HG02678 (cell line): ENCODE measurements around the gene HNRNPK.
A peak's percentile ranks its signal among the peaks of the same experiment; 100 is the strongest.

ENCODE experiments used
- ATAC-seq: cut with Tn5 transposase; IDR thresholded peaks from one replicate; pipeline ENCODE4 v1.9.1; 2021; ENCODE audit warnings: mild to moderate bottlenecking, moderate library complexity; ENCODE audit not compliant: unreplicated experiment

The HNRNPK gene

DNA sequence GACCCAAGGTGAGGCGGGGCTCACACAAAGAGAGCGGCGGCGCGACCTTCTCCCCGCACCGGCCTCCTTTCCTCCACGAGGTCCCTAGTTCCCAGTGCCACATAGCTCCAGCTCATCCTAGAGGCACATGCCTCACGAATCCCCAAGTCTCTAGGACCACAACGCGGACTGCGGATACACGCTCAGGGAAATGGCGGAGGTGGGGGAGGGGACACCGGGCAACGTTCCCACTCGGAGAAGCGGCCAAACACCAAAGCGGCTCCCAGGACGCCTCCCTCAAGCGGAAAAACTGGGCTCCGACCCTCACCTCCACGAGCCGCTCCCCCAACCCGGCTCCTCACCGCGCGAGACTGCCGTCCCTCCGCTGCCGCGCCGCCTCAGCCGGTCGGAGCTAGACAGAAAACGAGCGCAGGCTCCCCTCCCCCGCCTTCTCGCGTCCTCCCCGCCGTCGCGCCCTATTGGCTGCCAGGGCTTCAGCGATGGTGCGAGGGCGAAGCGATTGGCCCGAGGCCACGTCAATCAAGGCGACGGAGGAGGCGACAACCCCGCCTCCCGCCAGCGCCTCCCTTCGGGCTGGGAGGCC is at the start of gene HNRNPK:
Gene HNRNPK (minus strand): TSS at position 404 of the 583 bp plus-strand sequence. CDS start 1,963 bp downstream, outside the sequence.
- peak; percentile 85 for ATAC-seq

DNA sequence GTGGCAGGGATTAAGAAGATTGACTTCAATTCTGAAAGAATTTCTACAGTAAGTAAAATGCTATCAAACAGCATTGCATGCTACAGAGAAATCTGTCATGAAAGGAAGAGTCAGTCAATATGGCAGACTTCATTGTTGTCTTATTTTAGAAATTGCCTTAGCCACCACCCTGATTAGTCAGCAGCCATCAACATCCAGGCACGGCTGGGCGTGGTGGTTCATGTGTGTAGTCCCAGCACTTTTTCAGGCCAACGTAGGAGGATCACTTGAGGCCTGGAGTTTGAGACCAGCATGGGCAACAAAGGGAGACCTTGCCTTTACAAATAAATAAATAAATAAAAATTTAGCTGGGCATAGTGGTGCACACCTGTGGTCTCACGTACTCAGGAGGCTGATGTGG is 47.2 kb upstream of the HNRNPK start:
- ATAC-seq: no peak

DNA sequence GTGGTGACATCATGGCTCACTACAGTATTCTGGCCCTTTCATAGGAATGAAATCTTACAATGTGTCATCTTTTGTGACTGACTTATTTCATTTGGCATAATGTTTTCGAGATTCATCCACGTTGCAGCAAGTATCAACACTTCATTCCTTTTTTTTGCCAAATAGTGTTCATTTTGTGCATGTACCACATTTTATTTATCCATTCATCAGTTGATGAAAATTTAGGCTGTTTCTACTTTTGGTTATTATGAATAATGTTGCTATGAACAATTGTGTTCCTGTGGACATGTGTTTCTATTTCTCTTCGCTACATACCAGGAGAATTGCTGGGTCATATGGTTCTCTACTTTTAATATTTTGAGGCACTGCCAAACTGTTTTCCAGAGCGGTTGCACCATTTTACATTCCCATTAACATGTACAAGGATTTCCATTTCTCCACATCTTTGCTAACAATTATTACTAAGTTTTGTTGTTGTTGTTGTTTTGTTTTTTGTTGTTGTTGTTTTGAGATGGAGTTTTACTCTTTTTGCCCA is 44.1 kb upstream of the HNRNPK start:
- ATAC-seq: no peak

DNA sequence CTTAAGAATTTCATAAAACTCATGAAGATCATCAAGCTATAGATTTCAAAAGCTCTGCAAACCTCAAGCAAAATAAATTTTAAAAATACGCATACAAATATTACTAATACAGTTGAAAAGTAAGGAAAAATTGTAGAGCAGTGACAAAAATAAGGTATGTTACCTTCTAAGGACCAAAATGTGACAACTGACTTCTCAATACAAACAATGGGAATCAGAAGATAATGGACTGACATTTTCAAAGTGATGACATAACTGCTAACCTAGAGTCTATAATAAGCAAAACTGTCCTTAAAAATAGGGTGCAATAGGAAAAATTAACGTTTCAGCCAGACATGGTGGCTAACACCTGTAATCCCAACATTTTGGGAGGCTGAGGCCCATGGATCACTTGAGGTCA is 27.6 kb upstream of the HNRNPK start:
- ATAC-seq: no peak

DNA sequence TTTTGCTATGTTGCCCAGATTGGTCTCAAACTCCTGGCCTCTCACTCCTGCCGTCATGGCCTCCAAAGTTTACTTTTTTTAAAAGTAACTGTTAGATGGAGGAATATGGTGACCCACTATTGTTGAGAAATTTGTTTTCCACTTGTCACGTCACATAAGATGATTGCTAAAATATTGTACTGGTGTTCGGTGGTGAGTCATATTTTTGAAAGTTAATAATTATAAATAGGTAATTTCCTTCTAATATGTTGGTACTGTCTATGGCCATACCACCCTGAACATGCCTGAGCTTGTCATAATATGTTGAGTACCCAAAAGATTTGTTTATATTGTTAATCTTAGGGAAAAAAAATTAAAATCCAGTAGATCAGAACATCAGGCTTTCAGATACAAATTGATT is 23.2 kb upstream of the HNRNPK start:
- no peak for ATAC-seq

DNA sequence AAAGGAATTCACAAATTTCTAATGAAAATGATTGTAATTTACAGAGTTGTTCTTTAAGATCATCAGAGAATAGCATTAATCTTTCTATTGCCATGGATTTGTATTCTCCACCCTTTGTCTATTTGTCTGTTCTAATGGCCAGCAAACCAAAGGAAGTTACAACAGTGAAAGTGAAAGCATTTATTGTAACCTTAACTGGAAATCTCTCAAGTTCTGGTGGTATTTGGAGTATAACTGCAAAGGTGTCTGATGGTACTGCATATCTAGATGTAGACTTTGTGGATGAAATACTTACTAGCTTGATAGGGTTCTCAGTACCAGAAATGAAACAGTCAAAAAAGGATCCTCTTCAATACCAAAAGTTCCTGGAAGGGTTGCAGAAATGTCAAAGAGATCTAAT is 22.3 kb upstream of the HNRNPK start:
- ATAC-seq: peak; percentile 88

DNA sequence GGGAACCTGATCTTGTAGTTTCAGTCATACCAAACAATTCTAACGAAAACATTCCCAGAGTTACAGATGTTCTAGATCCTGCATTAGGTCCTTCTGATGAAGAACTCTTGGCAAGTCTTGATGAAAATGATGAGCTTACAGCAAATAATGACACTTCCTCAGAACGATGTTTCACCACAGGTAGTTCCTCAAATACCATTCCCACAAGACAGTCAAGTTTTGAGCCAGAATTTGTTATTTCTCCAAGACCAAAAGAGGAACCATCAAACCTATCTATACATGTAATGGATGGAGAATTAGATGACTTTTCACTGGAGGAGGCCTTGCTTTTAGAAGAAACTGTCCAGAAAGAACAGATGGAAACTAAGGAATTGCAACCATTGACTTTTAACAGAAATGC is 21.6 kb upstream of the HNRNPK start:
- no peak for ATAC-seq

DNA sequence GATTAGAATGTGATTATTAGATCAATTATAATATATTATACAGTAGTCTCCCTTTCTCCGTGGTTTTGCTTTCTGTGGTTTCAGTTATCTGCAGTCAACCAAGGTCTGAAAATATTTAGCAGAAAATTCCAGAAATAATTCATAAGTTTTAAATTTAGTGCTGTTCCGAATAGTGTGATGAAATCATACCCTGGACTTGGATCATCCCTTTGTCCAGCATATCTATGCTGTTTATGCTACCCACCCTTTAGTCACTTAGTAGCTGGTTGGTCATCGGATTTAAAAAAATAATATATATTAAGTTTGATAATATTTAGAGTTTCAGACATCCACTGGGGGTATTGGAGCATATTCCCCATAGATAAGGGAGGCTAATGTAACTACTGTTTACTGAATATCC is 20.2 kb upstream of the HNRNPK start:
- no peak for ATAC-seq

DNA sequence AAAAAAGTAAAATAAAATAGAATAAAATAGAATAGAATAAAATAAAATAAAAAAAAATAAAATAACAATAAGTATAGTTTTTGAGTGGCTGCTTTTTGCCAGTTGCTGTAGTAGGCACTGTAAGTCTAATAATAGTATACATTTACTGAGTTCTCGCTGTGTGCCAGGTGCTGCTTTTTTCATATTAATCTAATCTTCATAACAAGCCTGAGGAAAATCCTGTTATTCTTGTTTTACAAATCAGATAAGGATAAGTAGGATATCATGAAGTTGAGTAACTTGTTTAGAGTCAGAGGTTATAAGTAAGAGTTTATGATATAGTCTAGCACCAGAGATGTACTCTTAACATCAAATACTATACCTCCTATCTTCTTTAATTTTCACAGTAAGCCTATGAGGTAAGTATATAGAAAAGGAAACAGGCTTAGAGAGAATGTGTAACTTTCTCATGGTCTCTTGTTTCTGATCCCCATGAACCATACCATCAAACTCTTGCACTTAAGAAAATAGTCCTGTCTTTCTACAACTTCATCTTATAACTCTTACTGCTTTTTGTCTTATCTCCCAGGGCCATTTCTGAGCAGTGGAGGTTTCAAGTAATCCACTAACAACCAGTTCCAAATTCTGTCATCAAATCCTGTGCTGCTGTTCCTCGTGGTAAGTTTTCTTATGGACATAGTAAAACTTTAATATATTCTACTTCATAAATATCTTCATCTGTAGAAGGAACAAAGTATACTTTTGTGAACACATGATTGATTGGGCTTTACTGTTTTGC is 19.3 kb upstream of the HNRNPK start:
- no peak for ATAC-seq

DNA sequence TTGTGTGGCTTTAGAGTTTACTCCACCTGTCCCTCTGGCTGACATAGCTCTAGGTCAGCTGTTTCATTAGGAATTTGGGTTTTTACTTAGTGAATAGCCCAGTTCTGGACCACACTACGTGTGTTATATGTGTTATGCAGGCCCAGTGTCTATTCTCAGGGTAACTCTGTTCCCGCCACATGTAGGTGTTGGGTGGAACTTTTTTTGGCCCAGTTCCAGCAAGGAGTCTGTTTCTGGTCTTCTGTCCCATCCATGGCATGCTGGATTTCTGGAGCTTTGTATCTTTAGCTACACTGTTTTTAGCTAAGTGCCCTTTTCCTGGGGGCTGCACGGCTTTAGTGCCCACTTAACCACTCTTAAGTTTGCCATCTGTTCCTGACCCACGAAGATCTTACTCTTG is 16.1 kb upstream of the HNRNPK start:
- ATAC-seq: no peak

DNA sequence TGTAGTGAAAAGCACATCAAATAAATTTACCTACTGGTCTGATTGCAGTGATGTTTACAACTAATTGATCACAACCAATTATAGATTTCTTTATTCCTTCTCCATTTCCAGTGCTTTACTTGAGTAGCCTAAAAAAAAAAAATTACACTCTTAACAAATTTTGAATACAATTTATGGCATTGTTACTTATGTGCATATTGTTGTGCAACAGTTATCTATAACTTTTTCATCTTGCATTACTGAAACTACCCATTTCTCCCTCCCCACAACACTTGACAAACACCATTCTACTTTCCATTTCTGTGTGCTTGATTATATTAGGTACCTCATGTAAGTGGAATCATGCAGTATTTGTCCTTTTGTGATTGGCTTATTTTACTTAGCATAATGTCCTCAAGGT is 12.9 kb upstream of the HNRNPK start:
- ATAC-seq: no peak

DNA sequence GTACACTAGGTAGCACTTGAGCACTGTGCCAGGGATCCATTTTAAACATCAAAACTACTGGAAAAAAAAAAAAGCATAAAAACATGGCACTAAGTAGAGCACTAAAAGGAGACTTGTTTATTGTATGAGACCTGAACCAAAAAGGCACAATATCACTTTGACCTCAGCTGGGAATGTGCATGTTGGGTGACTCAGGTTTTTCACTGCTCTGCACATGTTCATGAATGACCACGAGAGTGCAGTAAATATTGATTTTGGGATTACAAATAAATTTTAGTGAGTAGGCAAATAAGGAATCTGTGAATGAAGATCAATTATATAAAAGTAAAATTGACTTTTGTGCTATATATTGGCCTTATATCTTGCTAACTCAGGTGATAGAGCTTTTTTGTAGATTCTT is 12.4 kb upstream of the HNRNPK start:
- ATAC-seq: no peak

DNA sequence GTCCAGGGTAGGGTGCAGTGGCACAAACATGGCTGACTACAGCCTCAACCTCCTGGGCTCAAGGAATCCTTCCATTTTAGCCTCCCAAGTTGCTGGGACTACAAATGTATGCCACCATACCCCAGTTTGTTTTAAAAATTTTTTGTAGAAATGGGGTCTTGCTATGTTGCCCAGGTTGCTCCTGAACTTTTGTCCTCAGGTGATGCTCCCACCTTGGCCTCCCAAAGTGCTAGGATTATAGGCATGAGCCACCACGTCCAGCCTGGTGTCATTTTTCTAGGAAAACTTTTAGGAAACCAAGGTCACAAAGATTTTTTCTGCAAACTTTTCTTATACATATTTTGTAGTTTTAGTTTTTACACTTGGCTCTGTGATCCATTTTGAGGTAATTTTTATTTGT is 11.3 kb upstream of the HNRNPK start:
- no peak for ATAC-seq

DNA sequence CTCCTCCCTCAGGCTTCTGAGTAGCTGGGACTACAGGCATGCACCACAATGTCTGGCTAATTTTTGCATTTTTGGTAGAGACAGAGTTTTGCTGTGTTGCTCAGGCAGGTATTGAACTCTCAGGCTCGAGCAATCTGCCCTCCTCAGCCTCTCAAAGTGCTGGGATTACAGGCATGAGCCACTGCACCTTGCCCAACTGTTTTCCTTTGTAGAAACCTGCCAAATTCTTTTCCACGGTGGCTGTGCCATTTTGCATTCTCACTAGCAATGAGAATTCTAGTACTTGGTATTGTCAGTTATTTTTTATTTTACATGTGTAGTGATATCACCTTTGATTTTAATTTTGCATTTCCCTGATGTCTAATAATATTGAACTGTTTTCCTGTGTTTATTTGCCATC is 8.4 kb upstream of the HNRNPK start:
- ATAC-seq: no peak

DNA sequence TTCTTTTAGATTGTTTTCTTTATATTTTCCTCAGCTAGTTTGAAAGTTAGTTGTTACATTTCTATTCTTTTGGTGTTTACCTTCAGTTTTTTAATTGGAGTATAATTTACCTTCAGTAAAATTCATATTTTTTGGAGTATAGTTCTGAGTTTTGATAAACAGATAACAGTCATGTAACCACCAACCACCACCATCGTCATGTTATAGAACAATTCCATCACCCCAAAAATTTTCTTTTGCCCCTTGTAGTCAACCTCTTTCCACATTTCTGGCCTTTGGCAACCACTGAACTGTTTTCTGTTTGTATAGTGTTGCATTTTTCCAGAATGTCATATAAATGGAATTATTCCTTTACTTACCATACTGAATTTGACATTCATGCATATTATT is 7.4 kb upstream of the HNRNPK start:
- no peak for ATAC-seq

DNA sequence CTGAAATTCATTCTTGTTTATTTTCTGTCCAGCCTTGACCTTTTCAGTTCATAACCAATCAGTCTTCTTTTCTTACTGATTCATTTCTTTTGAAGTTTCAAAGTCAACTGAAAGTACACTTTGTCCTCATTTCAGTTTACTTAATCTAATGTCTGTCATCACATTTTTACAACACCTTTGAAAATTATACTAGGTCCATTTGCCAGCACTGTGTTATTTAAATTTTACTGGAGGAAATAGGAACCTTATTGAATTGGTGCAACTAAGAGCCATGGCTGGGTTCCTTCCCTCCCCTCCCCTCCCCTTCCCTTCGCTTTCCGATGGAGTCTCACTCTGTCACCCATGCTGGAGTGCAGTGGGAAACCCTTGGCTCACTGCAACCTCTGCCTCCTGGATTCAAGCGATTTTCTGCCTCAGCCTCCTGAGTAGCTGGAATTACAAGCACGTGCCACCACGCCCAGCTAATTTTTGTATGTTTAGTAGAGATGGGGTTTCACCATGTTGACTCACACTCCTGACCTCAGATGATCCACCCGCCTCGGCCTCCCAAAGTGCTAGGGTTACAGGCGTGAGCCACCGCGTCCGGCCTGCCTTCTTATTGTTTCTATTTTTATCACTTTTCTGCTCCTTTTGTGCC is 6.9 kb upstream of the HNRNPK start:
- ATAC-seq: no peak

DNA sequence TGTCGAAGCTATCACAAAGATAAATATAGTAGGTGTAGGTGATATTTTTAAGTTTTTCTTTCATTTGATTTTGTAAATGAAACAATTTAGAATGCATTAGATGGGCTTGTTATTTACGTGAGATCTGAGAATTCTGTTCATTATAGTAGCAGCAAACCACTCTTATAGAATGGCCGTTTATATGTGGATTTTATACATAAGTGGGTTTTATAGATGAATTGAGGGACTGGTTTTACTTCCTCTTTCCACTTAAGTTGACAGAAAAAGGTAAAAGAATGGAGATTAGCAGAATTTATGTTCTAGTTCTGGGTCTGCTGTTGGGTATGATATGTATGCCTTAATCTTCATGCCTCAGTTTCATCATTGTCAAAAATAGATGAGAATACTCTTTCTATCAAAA is 6.2 kb upstream of the HNRNPK start:
- no peak for ATAC-seq

DNA sequence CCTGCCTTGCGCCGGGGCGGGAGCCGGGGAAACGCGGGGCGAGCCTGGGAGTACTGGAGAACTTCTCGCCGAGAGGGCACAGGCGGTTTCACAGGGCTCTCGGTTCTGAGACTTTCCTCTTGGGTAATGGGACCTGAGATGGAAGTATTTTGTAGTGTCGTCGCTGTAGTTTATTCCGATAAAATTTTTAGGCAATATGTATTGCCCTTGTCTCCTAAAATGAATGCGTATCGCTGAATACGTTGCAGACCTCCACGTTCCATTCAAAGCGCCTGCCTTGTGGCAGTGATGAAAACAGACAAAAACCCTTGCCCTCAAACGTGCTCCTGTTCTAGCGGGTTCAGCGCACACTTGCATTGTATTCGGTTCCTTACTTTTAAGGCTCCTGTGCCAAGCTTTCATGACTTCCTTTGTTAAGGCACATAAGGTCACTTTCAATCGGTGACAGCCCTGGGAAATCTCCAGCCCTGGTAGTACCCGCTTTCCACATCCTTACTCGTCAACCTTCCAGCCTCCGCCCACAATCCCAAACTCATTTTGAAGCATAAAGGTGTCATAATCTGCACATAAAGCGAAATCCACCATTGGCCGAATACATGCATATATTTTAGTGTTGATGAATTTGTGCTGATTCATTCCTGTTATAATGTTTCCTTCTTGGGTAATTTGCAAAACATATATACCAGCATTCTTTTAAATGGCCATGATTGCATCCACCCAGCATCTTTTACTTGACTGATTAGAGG is 1.3 kb upstream of the HNRNPK start:
- no peak for ATAC-seq

DNA sequence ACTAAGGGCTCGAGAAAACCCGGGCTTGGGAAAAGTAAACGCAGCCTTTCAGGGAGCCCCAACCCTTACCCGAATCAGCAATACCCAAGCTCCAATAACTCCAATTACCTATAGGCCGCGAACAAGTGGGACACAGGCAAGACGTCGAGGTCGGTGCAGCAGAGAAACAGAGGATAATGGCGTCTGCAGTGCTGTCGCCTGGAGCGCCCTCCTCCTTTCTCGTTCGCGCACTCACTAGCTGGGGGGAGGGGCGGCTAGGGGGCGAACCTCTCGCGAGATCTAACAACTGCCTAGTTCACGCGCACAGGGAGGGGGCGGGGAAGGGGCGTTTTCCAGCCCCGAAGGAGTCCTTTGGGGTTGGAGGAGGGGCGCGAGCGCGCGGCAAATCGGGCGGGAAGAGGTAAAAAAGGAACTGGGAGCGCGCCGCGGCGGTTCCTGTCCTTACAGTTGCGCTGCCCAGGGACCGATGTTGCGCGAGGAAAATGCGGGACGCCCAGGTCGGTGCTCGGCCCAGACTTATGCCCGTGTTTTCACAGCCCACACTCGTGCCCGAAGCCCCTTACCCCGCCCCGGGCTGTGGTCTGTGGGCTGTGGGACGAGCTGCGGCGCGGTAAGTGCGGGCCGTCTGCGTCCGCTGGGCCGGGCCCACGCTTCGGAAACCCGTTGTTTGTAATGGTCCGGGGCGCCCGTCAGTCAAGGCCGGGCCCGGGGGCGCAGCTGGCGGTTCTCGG is 545 bp upstream of the HNRNPK start, which contains the start of gene RMI1:
Gene RMI1 (plus strand): TSS at position 411 of the 731 bp plus-strand sequence. CDS start 20,182 bp downstream, outside the sequence.
- ATAC-seq: peak; percentile 68

DNA sequence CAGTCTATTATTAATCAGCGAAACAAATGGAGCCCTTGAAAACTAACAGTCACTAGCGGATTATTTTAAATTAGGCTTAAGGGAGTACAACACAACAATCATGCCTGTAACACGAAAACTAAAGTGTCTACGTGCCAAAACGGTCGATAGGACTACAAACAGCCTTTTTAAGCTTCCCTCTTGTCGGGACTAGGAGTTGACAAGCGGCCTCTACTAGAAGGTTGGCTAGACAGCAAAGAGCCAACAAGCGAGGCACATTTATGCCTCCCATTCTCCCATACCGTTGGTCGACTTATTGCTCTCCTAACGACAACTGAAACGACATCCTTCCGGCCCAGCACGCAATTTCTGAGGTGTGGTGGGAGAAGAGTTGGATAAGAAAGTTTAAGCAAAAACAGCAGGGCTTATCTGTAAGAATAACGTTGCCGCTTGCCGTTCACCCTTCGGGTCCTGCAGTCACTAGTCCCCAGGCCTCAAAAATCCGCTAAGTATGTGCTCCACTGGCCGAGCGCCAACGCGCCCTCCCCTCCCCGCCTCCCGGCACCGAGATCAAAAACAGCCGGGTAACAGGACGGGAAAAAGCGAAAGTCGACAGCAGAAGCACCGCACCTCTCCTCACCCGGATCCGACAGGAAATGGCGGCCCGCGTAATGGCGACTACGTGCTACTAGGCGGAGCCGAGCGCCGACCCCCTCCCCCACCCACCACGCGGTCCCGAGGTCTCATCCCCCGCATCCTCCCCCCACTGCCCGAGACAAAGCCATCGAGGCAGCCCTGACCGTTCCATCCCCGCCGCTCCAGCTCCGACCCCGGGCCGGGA is 813 bp downstream of the HNRNPK start:
- peak; percentile 29 for ATAC-seq
